GM13977 (cell line): ENCODE measurements around the gene RAB15.

ENCODE experiments used
- DNase-seq: peaks from one replicate; pipeline ENCODE4 v3.0.0; 2012; ENCODE audit warnings: low spot score
- in situ Hi-C: fragments of 300-500 bp; cut with MboI; formaldehyde crosslinking; loops from one replicate; pipeline ENCODE4 v1.12.0; 2022; ENCODE audit warnings: low sequenced_read_pairs, low pct_unique_long_range_greater_than_20kb, mixed read lengths, inconsistent platforms; ENCODE audit not compliant: unreplicated experiment
- TF ChIP-seq, protein P1 (sequence below): IDR thresholded peaks from 2 replicates; pipeline ENCODE4 v1.5.1; 2012; ENCODE audit warnings: mild to moderate bottlenecking, control low read depth; ENCODE audit not compliant: insufficient read depth; ENCODE audit errors: extremely low read depth, missing control alignments

Gene RAB15

DNA sequence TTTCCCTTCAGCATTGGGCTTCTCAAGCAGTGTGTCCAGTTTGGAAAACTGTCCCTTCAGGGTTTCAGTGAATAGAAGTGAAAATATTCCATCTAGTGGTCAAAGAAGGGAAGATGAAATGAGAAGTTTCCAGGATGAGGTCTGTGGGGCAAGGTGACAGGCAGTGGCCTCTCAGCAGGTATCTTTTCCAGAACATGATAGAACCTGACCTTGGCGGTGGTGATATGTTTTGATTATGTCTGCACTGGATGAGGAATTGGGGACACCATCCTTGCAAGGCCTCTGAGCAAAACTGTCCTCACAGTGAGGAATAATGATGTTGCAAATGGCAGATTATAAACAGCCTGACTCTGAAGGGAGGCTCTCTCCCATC lies 34.3 kb downstream of the RAB15 start:
- TF ChIP-seq, protein P1, sequence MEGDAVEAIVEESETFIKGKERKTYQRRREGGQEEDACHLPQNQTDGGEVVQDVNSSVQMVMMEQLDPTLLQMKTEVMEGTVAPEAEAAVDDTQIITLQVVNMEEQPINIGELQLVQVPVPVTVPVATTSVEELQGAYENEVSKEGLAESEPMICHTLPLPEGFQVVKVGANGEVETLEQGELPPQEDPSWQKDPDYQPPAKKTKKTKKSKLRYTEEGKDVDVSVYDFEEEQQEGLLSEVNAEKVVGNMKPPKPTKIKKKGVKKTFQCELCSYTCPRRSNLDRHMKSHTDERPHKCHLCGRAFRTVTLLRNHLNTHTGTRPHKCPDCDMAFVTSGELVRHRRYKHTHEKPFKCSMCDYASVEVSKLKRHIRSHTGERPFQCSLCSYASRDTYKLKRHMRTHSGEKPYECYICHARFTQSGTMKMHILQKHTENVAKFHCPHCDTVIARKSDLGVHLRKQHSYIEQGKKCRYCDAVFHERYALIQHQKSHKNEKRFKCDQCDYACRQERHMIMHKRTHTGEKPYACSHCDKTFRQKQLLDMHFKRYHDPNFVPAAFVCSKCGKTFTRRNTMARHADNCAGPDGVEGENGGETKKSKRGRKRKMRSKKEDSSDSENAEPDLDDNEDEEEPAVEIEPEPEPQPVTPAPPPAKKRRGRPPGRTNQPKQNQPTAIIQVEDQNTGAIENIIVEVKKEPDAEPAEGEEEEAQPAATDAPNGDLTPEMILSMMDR = no peak
- DNase-seq = no peak
- in situ Hi-C loops = no loop called here

DNA sequence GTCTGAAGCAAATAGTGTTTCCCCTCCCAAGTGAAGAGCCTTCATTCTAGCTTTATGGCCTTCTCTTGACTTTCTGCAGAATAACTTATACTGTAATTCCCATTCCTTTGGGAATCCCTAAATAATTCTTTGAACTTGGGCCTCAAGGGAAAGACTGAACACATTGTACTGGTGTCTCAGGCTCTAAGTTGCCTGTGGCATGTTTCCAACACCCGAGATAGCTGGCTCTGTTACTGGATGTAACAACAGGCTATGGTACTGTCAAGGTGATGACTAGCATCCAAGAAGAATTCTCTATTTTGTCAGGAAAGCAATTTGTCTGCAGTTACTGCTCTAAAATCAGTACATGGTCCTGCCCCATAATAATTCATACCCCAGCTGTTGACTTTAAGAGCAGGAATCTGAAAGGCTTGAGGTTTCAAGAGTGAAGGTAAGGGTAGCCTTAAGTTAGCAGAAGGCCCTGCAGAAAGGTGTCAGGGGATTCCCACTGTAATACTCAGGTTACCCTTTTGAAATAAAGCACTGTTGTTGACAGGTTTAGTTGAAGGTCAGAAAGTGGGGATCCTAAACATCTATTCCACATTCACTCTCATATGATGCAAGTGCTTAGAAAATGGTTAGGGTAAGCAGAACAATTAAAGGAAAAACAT lies 34.8 kb downstream of the RAB15 start:
- no peak for DNase-seq
- in situ Hi-C loops = no loop called here
- TF ChIP-seq, protein P1 = no peak

DNA sequence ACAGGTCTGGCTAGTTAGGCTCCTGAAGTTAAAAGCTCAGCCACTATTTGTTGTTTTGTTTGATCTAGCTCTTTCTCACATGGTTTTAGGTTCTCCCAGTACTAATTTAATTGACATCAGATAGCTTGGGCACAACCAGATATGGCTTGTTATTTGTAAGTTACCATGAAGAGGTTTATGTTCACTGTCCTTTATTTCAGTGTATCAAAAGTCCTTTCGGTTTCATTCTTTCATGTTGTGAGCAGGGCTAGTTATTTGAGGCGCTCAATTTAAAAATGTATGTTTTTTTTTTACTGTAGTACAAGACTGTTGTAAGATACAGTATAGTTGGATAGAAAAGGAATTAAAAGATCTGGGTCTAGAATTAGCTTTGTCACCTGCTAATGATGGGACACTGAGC lies 36.6 kb downstream of the RAB15 start:
- TF ChIP-seq, protein P1 = no peak
- DNase-seq = no peak
- in situ Hi-C loops = no loop called here

DNA sequence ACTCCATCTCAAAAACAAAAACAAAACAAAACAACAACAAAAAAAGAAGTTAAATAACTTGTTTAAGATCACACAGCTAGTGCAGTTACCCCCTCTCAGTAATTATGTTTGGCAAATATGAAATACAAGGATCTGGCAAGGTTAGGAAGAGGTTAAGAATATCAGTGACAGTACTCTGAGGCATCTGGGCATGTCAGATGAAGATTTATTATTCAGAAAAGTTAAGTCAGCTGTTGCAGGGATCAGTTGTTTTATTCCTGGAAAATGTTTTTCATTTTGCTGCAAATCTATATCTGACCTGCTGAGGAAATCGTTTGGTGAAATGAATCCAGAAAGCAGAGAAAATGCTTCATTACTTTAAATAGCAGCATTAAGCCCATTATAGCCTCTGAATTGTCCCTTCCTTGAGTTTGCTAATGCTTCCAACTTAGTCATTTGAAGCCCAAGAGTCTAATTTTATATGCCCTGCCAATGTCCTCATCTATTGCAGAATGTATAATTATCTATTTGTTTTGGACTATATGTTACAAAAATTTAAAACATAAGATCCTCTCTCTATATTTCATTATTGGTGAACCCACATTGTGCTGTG lies 37.7 kb downstream of the RAB15 start:
- DNase-seq = no peak
- in situ Hi-C loops = no loop called here
- TF ChIP-seq, protein P1 = no peak

DNA sequence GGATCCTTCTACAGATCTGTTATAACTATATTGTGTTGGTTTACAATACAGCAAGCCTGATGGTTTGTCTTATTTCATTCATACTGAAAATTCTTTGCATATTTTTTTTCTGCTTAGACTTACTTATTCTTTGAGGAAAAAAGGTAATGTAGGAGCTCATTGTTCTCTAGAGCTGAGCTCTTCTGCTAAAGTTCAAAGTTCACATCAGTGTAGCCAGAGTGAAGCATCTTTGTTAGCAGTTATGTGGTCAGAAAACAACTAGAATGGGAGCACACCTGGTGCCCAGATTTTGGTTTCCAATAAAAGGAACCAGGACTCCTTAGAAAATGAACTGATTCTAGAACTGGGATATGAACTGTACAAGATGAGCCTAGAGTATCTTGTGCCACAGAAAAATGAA lies 39.9 kb downstream of the RAB15 start:
- TF ChIP-seq, protein P1 = no peak
- DNase-seq = no peak
- in situ Hi-C loops = no loop called here

DNA sequence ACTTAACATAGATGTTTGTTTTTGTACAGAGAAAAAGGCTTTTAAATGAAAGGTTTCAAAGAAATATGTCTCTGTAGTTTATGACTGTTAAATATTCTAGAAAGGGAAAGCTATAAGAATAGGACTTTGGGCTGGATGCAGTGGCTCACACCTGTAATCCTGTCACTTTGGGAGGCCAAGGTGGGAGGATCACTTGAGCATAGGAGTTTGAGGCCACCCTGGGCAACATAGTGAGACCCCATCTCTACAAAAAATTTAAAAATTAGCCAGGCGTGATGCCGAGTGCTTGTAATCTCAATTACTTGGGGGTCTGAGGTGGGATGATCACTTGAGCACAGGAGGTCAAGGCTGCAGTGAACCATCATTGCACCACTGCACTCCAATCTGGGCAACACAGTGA lies 41.0 kb downstream of the RAB15 start:
- TF ChIP-seq, protein P1 = no peak
- in situ Hi-C loops = no loop called here
- no peak for DNase-seq
